GM12878 (cell line): ENCODE measurements around the gene GABRG2. TPM values are rescaled to one million over a fixed set of nuclear protein-coding genes. Genes with fewer than 3 reads are reported as not detected.

Source experiments
- ATAC-seq: fragments of 200-7000 bp; cut with Tn5 transposase; 3 replicates; pipeline ENCODE4 v1.9.1; 2020; ENCODE audit warnings: mild to moderate bottlenecking, moderate library complexity
- BruUV-seq: library from RNA; stranded (reverse); fragments of 400-500 nt; replicated peaks from 2 replicates; lab custom pipeline; 2021; lab: Mats Ljungman, UMichigan
- CTCF ChIA-PET: fragments of 300-600 bp; sonication (Branson Sonifier 250); formaldehyde crosslinking; extraction: SDS; loops from one replicate; lab custom pipeline; 2021; ENCODE audit warnings: inconsistent platforms; lab: Yijun Ruan, JAX
- POLR2A ChIA-PET: fragments of 350-600 bp; formaldehyde crosslinking; extraction: SDS; loops from one replicate; lab custom pipeline; 2021; ENCODE audit warnings: inconsistent platforms; lab: Charles Lee
- RAD21 ChIA-PET: fragments of 300-600 bp; sonication (Branson Sonifier 250); formaldehyde crosslinking; loops from one replicate; lab custom pipeline; 2023; ENCODE audit warnings: antibody characterized with exemption; ENCODE audit not compliant: unreplicated experiment; lab: Charles Lee
- SMC1A ChIA-PET: fragments of 300-600 bp; sonication (Branson Sonifier 250); formaldehyde crosslinking; loops from one replicate; lab custom pipeline; 2023; ENCODE audit not compliant: unreplicated experiment, uncharacterized antibody; lab: Charles Lee
- DNase-seq: peaks from one replicate; pipeline ENCODE4 v3.0.0-alpha.2; 2011; ENCODE audit warnings: low read depth, low spot score
- FAIRE-seq: peaks from 3 replicates; lab custom pipeline; 2011; peaks lifted over from hg19 to GRCh38; lab: Jason Lieb, UNC
- H2AFZ ChIP-seq: 2 replicates; pipeline ENCODE4 v1.6.0; 2011; ENCODE audit warnings: low read depth, low read length, control low read depth; ENCODE audit not compliant: control insufficient read depth
- H3K27ac ChIP-seq: 2 replicates; pipeline ENCODE4 v1.5.1; 2011; ENCODE audit warnings: control low read depth; ENCODE audit not compliant: control insufficient read depth, insufficient read depth
- H3K27me3 ChIP-seq, 2 experiments: replicated peaks in 1 of 2; 2 replicates each; pipeline versions ENCODE4 v1.6.0 to v1.6.1; 2011; ENCODE audit warnings: low read length in 1 of 2; ENCODE audit not compliant: control insufficient read depth in 2 of 2, insufficient read depth in 2 of 2
- H3K36me3 ChIP-seq, 2 experiments: 2 replicates each; pipeline ENCODE4 v1.5.1; 2011; ENCODE audit warnings: low read length in 1 of 2; ENCODE audit not compliant: control insufficient read depth in 2 of 2, insufficient read depth in 2 of 2
- H3K4me1 ChIP-seq: 2 replicates; pipeline ENCODE4 v1.6.1; 2011; ENCODE audit warnings: mild to moderate bottlenecking, low read length, moderate library complexity, mixed read lengths; ENCODE audit not compliant: control insufficient read depth, insufficient read depth
- H3K4me2 ChIP-seq: 2 replicates; pipeline ENCODE4 v1.6.0; 2011; ENCODE audit warnings: control low read depth; ENCODE audit not compliant: control insufficient read depth, insufficient read depth
- H3K4me3 ChIP-seq: fragments of 200-600 bp; sonication (generic); 2 replicates; pipeline ENCODE4 v1.5.1; 2016
- H3K79me2 ChIP-seq: 2 replicates; pipeline ENCODE4 v1.6.0; 2011; ENCODE audit warnings: low read length; ENCODE audit not compliant: control insufficient read depth, insufficient read depth
- H3K9ac ChIP-seq: 2 replicates; pipeline ENCODE4 v1.8.0; 2011; ENCODE audit warnings: low read length, control low read depth, mixed read lengths; ENCODE audit not compliant: control insufficient read depth, insufficient read depth
- H3K9me3 ChIP-seq: replicated peaks from 3 replicates; pipeline ENCODE4 v1.5.1; 2011; ENCODE audit warnings: mild to moderate bottlenecking, low read length; ENCODE audit not compliant: control insufficient read depth, insufficient read depth
- H4K20me1 ChIP-seq: 2 replicates; pipeline ENCODE4 v1.6.0; 2011; ENCODE audit not compliant: control insufficient read depth, insufficient read depth
- BCL3 ChIP-seq: IDR thresholded peaks from 2 replicates; pipeline ENCODE4 v1.6.1; 2011; ENCODE audit warnings: borderline replicate concordance, low read depth, mild to moderate bottlenecking, moderate library complexity, low read length; ENCODE audit not compliant: insufficient read depth, poor library complexity, severe bottlenecking
- EP300 ChIP-seq, 2 experiments: fragments of 150-350 bp in 1 of 2; IDR thresholded peaks; 2 replicates each; pipeline ENCODE4 v1.6.1; 2011 to 2012; ENCODE audit warnings: low read depth in 2 of 2, low read length in 2 of 2, borderline replicate concordance in 1 of 2, improper control_type of control experiment in 1 of 2, inconsistent platforms in 1 of 2; ENCODE audit not compliant: control insufficient read depth in 1 of 2
- RAD51 ChIP-seq: fragments of 450-650 bp; IDR thresholded peaks from 2 replicates; pipeline ENCODE4 v1.6.1; 2016; ENCODE audit warnings: moderate library complexity, mild to moderate bottlenecking, inconsistent platforms
- RCOR1 ChIP-seq: conservative IDR thresholded peaks from 2 replicates; pipeline ENCODE4 v1.6.1; 2012; ENCODE audit warnings: low read depth, low read length, improper control_type of control experiment
- RELA ChIP-seq: fragments of 450-650 bp; IDR thresholded peaks from 2 replicates; pipeline ENCODE4 v1.8.0; 2014; ENCODE audit warnings: borderline replicate concordance; ENCODE audit not compliant: partially characterized antibody
- RELB ChIP-seq: fragments of 450-650 bp; IDR thresholded peaks from 2 replicates; pipeline ENCODE4 v1.6.1; 2017; ENCODE audit warnings: low read depth, mild to moderate bottlenecking, moderate library complexity
- SIN3A ChIP-seq: IDR thresholded peaks from 2 replicates; pipeline ENCODE4 v1.6.1; 2012; ENCODE audit warnings: low read depth, low read length, improper control_type of control experiment
- SPI1 ChIP-seq: IDR thresholded peaks from 2 replicates; pipeline ENCODE4 v1.6.1; 2011; ENCODE audit warnings: low read depth, mild to moderate bottlenecking, low read length, moderate library complexity, borderline replicate concordance; ENCODE audit not compliant: insufficient read depth
- STAT3 ChIP-seq: IDR thresholded peaks from 2 replicates; pipeline ENCODE4 v1.6.1; 2011; ENCODE audit warnings: low read depth, low read length, improper control_type of control experiment
- SUPT20H ChIP-seq: IDR thresholded peaks from 2 replicates; pipeline ENCODE4 v1.6.1; 2011; ENCODE audit warnings: low read depth, mild to moderate bottlenecking, low read length, moderate library complexity, borderline replicate concordance; ENCODE audit not compliant: control insufficient read depth
- TAF1 ChIP-seq: IDR thresholded peaks from 2 replicates; pipeline ENCODE4 v1.6.1; 2011; ENCODE audit warnings: mild to moderate bottlenecking, low read depth, low read length, borderline replicate concordance
- TCF3 ChIP-seq: IDR thresholded peaks from 2 replicates; pipeline ENCODE4 v1.6.1; 2012; ENCODE audit warnings: low read depth, mild to moderate bottlenecking, low read length, borderline replicate concordance; ENCODE audit not compliant: insufficient read depth
- YBX1 ChIP-seq: fragments of 450-650 bp; IDR thresholded peaks from 2 replicates; pipeline ENCODE4 v1.6.1; 2016; ENCODE audit warnings: antibody characterized with exemption
- ZZZ3 ChIP-seq: IDR thresholded peaks from 2 replicates; pipeline ENCODE4 v1.6.1; 2011; ENCODE audit warnings: low read depth; ENCODE audit not compliant: control insufficient read depth, insufficient read length
- WGBS: methylation state at CpG from one replicate; pipeline ENCODE4 v1.1.6; 2016; ENCODE audit warnings: low lambda C conversion rate; ENCODE audit not compliant: insufficient replicate concordance, insufficient coverage; ENCODE audit errors: missing lambda C conversion rate; 5-methylcytosine and 5-hydroxymethylcytosine counted together
- in situ Hi-C: fragments of 300-500 bp; cut with MboI; formaldehyde crosslinking; loops from 9 replicates; pipeline ENCODE4 v1.14.3; 2018; ENCODE audit warnings: mixed read lengths
- intact Hi-C: fragments of 100-400 bp; cut with micrococcal nuclease; formaldehyde crosslinking; loops from one replicate; pipeline ENCODE4 v1.14.2; 2022; ENCODE audit not compliant: unreplicated experiment
- polyA plus RNA-seq, 11 experiments: library from polyadenylated mRNA; depleted of rRNA in 4 of 11; unstranded in 6 of 11; stranded (reverse) in 5 of 11; fragments of >200 nt; fragmentation: Nextera tagmentation in 4 of 11; fragmentation: Illumina TruSeq in 1 of 11; extraction: Ambion mirVana in 4 of 11; extraction: Trizol in 1 of 11; gene quantifications; 1 replicate in 1 of 11; 2 replicates in 10 of 11; pipeline versions ENCODE4 v1.2.1 to v1.2.3, GENCODE V29; 2011 to 2016; ENCODE audit warnings: inconsistent platforms in 2 of 11, missing spikeins in 2 of 11, low read depth in 1 of 11
- total RNA-seq, 4 experiments: library from RNA; depleted of rRNA in 3 of 4; stranded (reverse); fragments of >200 nt in 3 of 4; fragmentation: Illumina TruSeq in 1 of 4; extraction: Trizol in 1 of 4; gene quantifications; 2 replicates each; pipeline versions ENCODE4 v1.2.1 to v1.2.3, GENCODE V29; 2013 to 2021

GABRG2 gene
- total and polyA plus RNA-seq, 10 of the 15 experiments (the other 5 are each of a cell fraction or from before 2014, with no cell fraction given), result 0.34 TPM; not detected in 9

- SMC1A ChIA-PET, result no interaction called here
- Histone ChIP-seq H3K4me1 (no peaks in the 10 kb centered on the region), H3K4me3 (no peak overlapping the region), H3K9ac (no peak overlapping the region), H3K36me3 (no peaks in the 10 kb centered on the region), H2AFZ (no peak overlapping the region), H3K9me3 (no peaks in the 10 kb centered on the region), H3K27me3 (no peaks in the 10 kb centered on the region), H3K27ac (no peak overlapping the region), H4K20me1 (no peaks in the 10 kb centered on the region), H3K79me2 (no peaks in the 10 kb centered on the region), H3K4me2 (no peak overlapping the region)
- CTCF ChIA-PET, result no interaction called here
- 35% methylated on average over 3 of the region's 3 CpGs for WGBS
- TF ChIP-seq EP300 (IDR thresholded peaks at IDR 0.05; ENCODE audit: borderline replicate concordance in 1 of 2, control insufficient read depth in 1 of 2, low read depth in 2 of 2, low read length in 2 of 2) (no peak), STAT3 (no peak), YBX1 (no peak)
- ATAC-seq (no peak), FAIRE-seq (no peak), DNase-seq (no peak)
- BruUV-seq, result no TSS peak
- POLR2A ChIA-PET, result no interaction called here
- in situ Hi-C loops (no loop called here), intact Hi-C loops (no loop called here)
- RAD21 ChIA-PET, result no interaction called here
These were observed 71.6 kb downstream of the GABRG2 start for GRCh38 chr5:162139190-162139589.

- TF ChIP-seq RCOR1, result no peak
- no peak for TF ChIP-seq SUPT20H
- TF ChIP-seq TCF3, result no peak
- no peak for TF ChIP-seq STAT3
- no peak for TF ChIP-seq ZZZ3
- no peak for TF ChIP-seq TAF1
- no peak for TF ChIP-seq SIN3A
- TF ChIP-seq RELB, result no peak
- no peak for TF ChIP-seq RAD51
- no peak for TF ChIP-seq SPI1
- no peak for TF ChIP-seq BCL3
- TF ChIP-seq RELA, result no peak
- H3K36me3 ChIP-seq, result no peaks in the 10 kb centered on the region
- H3K27ac ChIP-seq, result no peak overlapping the region
- no peak overlapping the region for H3K4me2 ChIP-seq
- intact Hi-C loops, result no loop called here
- RAD21 ChIA-PET, result no interaction called here
- H3K27me3 ChIP-seq, result no peaks in the 10 kb centered on the region
- DNase-seq (no peak), ATAC-seq (no peak), FAIRE-seq (no peak)
- no peak overlapping the region for H2AFZ ChIP-seq
- H3K79me2 ChIP-seq, result no peaks in the 10 kb centered on the region
- H3K4me3 ChIP-seq, result no peak overlapping the region
- CTCF ChIA-PET, result no interaction called here
- in situ Hi-C loops, result no loop called here
- H3K9me3 ChIP-seq, result no peaks in the 10 kb centered on the region
- H3K9ac ChIP-seq, result no peak overlapping the region
- H4K20me1 ChIP-seq, result no peaks in the 10 kb centered on the region
- POLR2A ChIA-PET, result no interaction called here
- WGBS, result 0% methylated on average over 1 of the region's 1 CpG
- no TSS peak for BruUV-seq
- SMC1A ChIA-PET, result interaction anchor here (0.9 to 1.5 kb wide), 2 partner anchors 16 to 439 kb away, joined by 3 to 4 read pairs; no protein-coding TSS in a partner anchor
- no peaks in the 10 kb centered on the region for H3K4me1 ChIP-seq
These were observed 86.7 kb downstream of the GABRG2 start for GRCh38 chr5:162154242-162154641.
